Spleen (tissue), 11 donors: ENCODE measurements around the gene CCNF. TPM values are rescaled to one million over a fixed set of nuclear protein-coding genes. Genes with fewer than 3 reads are reported as not detected.
A peak's percentile ranks its signal among the peaks of the same experiment; 100 is the strongest.

Source experiments
- DNase-seq: peaks from one replicate; pipeline ENCODE4 v3.0.0-alpha.2; 2020
- H3K27ac ChIP-seq, 8 donors: fragments of 200-600 bp; sonication (generic) in 7 of 8; 1 replicate in 4 of 8; 2 replicates in 4 of 8; pipeline versions ENCODE4 v1.5.0 to v1.8.0; 2016 to 2021; ENCODE audit warnings: inconsistent platforms in 4 of 8, mild to moderate bottlenecking in 4 of 8, moderate library complexity in 1 of 8
- H3K27me3 ChIP-seq, 7 donors: fragments of 200-600 bp; sonication (generic) in 6 of 7; replicated peaks in 1 of 7; 1 replicate in 4 of 7; 2 replicates in 3 of 7; pipeline versions ENCODE4 v1.5.0 to v1.8.0; 2016 to 2021; ENCODE audit warnings: inconsistent platforms in 3 of 7, mild to moderate bottlenecking in 1 of 7
- H3K36me3 ChIP-seq, 6 donors: fragments of 200-600 bp; sonication (generic) in 5 of 6; 1 replicate in 4 of 6; 2 replicates in 2 of 6; pipeline versions ENCODE4 v1.5.0 to v1.8.0; 2016 to 2021; ENCODE audit warnings: inconsistent platforms in 2 of 6
- H3K4me1 ChIP-seq, 6 donors: fragments of 200-600 bp; sonication (generic) in 5 of 6; 1 replicate in 3 of 6; 2 replicates in 3 of 6; pipeline versions ENCODE4 v1.5.0 to v1.8.0; 2016 to 2021; ENCODE audit warnings: inconsistent platforms in 3 of 6
- H3K4me3 ChIP-seq, 8 donors: fragments of 200-600 bp; sonication (generic) in 7 of 8; 1 replicate in 4 of 8; 2 replicates in 4 of 8; pipeline versions ENCODE4 v1.5.0 to v1.8.0; 2016 to 2021; ENCODE audit warnings: inconsistent platforms in 4 of 8, mild to moderate bottlenecking in 4 of 8, moderate library complexity in 2 of 8
- H3K9me3 ChIP-seq, 8 donors: fragments of 200-600 bp; sonication (generic) in 7 of 8; 1 replicate in 4 of 8; 2 replicates in 4 of 8; pipeline versions ENCODE4 v1.5.0 to v1.8.0; 2016 to 2021; ENCODE audit warnings: inconsistent platforms in 4 of 8
- POLR2A ChIP-seq, 3 donors: fragments of 450-650 bp; IDR thresholded peaks; one replicate each; pipeline ENCODE4 v1.5.1; 2017; ENCODE audit warnings: antibody characterized with exemption in 3 of 3, mild to moderate bottlenecking in 1 of 3
- POLR2AphosphoS5 ChIP-seq, 3 donors: sonication (generic); formaldehyde crosslinking; IDR thresholded peaks; one replicate each; pipeline ENCODE4 v1.5.1; 2017; ENCODE audit warnings: antibody characterized with exemption in 3 of 3
- WGBS, 5 donors: extraction: QIAGEN DNeasy Blood & Tissue Kit in 3 of 5; methylation state at CpG; one replicate each; pipeline versions ENCODE4 v1.1.5 to v1.1.7; 2013 to 2018; 5-methylcytosine and 5-hydroxymethylcytosine counted together
- intact Hi-C: fragments of 100-400 bp; cut with DNase I; formaldehyde crosslinking; loops from one replicate; pipeline ENCODE4 v1.15.0; 2023; ENCODE audit warnings: low total_unique reads
- polyA plus RNA-seq, 3 donors: library from polyadenylated mRNA; stranded (reverse); fragments of 200-250 nt; gene quantifications; one replicate each; pipeline ENCODE4 v1.2.1, GENCODE V29; 2013
- total RNA-seq, 7 donors: library from RNA; depleted of rRNA in 3 of 7; stranded (reverse); fragments of >200 nt in 3 of 7; fragmentation: NEBNext Ultra II Directional in 4 of 7; extraction: Animal tissue kit (Norgen Biotek cat#: 25700) in 4 of 7; gene quantifications; one replicate each; pipeline versions ENCODE4 v1.1.0 to v1.2.1, GENCODE V29; 2016 to 2021
- TF ChIP-seq, protein P1 (sequence below), 11 experiments: fragments of 200-600 bp in 7 of 11; fragments of 450-650 bp in 4 of 11; sonication (generic) in 4 of 11; IDR thresholded peaks in 8 of 11; conservative IDR thresholded peaks in 3 of 11; 1 replicate in 7 of 11; 2 replicates in 4 of 11; pipeline versions ENCODE4 v1.4.0 to v1.8.0; 2016 to 2021; ENCODE audit warnings: antibody characterized with exemption in 11 of 11, inconsistent platforms in 4 of 11, mild to moderate bottlenecking in 1 of 11
- donor health status: healthy with polysubstance abuse.
- donor health status: DM: no; HTN: no; CAD: no; lungs with moderate emphysema.
- donor health status: DM: no; HTN: no; CAD: no.
- donor health status: Bipolar disorder and iron deficiency.
- donor health status: healthy.
- donor health status: DM: no; HTN: no; CAD: no.
- donor health status: DM: yes; HTN: yes; CAD: no.

CCNF gene
- total and polyA plus RNA-seq, 10 donors = 1.5 to 11.1 (median 4.7) TPM

DNA sequence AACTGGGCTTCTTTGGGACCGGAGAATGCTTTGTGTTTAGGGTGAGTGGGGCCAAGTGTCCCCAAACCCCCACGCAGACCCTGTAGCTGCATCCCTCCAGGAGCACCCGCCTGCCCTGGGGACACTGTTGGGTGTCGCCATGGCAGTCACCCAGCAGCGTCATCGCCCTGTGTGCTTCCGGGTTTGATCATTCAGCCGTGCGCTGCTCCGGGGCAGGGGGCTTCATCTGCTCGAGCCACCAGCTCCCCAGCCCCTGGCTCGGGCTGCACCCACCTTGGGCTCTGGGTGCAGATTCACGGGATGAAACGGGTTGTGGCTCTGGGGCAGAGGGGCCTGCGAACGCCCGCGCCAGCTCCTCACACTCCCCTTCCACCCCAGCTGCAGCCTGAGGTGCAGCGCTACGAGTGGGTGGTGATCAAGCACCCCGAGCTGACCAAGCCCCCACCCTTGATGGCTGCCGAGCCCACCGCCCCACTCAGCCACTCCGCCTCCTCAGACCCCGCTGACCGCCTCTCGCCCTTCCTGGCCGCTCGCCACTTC, 70.7 kb downstream of the CCNF start:
- H3K27me3 ChIP-seq = no peaks in the 10 kb centered on the region
- no peak overlapping the region for H3K27ac ChIP-seq
- H3K4me1 ChIP-seq = peaks cover 10 to 42% (median 24%) of the 10 kb centered on the region in 6 donors
- intact Hi-C loops = loop anchor here (5.0 to 10.0 kb wide), 2 partner anchors 65 to 148 kb away; no protein-coding TSS in a partner anchor
- no peak overlapping the region for H3K4me3 ChIP-seq
- WGBS, 5 donors = 91 to 94% (median 93%) methylated on average over 21 to 29 of the region's 29 CpGs
- no peak for DNase-seq
- TF ChIP-seq POLR2AphosphoS5 (IDR thresholded peaks at IDR 0.05) (no peak), POLR2A (IDR thresholded peaks at IDR 0.05) (no peak)
- TF ChIP-seq, protein P1, sequence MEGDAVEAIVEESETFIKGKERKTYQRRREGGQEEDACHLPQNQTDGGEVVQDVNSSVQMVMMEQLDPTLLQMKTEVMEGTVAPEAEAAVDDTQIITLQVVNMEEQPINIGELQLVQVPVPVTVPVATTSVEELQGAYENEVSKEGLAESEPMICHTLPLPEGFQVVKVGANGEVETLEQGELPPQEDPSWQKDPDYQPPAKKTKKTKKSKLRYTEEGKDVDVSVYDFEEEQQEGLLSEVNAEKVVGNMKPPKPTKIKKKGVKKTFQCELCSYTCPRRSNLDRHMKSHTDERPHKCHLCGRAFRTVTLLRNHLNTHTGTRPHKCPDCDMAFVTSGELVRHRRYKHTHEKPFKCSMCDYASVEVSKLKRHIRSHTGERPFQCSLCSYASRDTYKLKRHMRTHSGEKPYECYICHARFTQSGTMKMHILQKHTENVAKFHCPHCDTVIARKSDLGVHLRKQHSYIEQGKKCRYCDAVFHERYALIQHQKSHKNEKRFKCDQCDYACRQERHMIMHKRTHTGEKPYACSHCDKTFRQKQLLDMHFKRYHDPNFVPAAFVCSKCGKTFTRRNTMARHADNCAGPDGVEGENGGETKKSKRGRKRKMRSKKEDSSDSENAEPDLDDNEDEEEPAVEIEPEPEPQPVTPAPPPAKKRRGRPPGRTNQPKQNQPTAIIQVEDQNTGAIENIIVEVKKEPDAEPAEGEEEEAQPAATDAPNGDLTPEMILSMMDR (IDR thresholded peaks at IDR 0.05 in 8 of 11, conservative IDR thresholded peaks at IDR 0.05 in 3 of 11) = no peak
- H3K9me3 ChIP-seq = no peaks in the 10 kb centered on the region
- peaks cover 0 to 47% (median 17%) of the 10 kb centered on the region in 6 donors for H3K36me3 ChIP-seq

DNA sequence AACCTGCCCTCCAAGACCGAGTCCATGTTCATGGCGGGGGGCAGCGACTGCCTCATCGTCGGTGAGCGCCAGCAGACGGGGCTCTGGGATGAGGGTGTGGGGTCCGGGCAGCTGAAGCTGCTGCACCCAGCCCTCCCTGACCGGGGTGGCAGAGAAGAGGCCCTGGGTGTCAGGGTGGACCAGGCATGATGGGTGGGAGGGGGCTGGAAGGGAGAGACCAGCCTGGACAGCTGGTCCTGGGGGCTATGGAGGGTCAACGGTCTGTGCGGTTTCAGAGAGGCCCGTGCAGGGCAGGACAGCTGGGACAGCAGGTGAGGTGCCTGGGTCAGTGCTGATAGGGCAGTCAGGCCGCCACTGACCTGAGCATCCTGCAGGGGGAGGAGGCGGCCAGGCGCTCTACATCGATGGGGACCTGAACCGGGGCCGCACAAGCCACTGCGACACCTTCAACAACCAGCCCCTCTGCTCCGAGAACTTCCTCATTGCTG, 71.2 kb downstream of the CCNF start:
- Histone ChIP-seq H3K4me3 (no peak overlapping the region), H3K36me3 (peaks cover 0 to 47% (median 17%) of the 10 kb centered on the region in 6 donors), H3K9me3 (no peaks in the 10 kb centered on the region), H3K27ac (no peak overlapping the region), H3K4me1 (peaks cover 10 to 42% (median 24%) of the 10 kb centered on the region in 6 donors), H3K27me3 (no peaks in the 10 kb centered on the region)
- intact Hi-C loops = loop anchor here (5.0 kb wide), 1 partner anchor 148 kb away; no protein-coding TSS in a partner anchor
- 76 to 88% (median 86%) methylated on average over 13 to 20 of the region's 20 CpGs for WGBS, 5 donors
- DNase-seq = no peak
- TF ChIP-seq, protein P1 (IDR thresholded peaks at IDR 0.05 in 8 of 11, conservative IDR thresholded peaks at IDR 0.05 in 3 of 11) = no peak
- TF ChIP-seq POLR2AphosphoS5 (IDR thresholded peaks at IDR 0.05) = no peak
- TF ChIP-seq POLR2A (IDR thresholded peaks at IDR 0.05) = no peak

DNA sequence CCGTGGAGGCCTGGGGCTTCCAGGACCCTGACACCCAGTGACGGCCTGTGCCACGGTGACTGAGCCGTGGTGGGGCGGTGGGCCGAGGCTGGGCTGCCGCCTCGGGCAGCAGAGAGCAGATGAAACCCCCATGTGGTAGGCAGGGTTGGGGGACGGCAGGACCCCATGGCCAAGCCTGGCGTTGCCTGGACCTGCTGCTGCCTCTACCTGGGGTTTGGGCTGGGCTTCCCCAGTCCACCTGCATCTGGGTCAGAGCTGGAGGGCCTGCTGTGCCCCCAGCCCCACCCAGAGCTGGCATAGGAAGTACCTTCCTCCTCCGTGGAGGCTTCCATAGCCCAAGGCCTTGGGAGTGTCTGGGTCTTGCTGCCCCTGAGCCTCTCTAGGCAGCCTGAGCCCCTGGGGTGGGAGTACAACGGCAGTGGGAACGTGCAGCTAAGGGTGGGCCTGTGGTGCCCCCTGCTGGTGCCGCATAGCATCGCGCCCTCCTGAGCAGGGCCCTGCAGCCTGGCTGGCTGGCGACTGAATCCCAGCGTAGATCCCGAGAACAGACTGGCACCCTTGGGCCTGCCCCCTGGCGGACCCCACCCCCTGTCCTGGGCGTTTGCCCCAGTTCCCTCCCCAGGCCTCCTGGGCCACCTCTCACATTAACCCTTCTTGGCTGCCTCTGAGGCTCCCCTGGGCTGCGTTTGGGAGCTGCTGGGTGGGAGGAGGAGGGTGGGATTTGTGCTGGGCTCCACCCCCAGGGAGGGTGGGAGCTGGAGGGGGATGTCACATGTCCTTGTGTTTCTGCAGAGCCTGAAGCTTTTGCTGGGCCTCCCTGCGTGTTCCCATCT, 71.9 kb downstream of the CCNF start:
- Histone ChIP-seq H3K36me3 (peaks cover 0 to 43% (median 15%) of the 10 kb centered on the region in 6 donors), H3K9me3 (no peaks in the 10 kb centered on the region), H3K27ac (peak overlapping the region in 2 of 8 donors; percentile 0 to 32), H3K4me1 (peaks cover 10 to 46% (median 24%) of the 10 kb centered on the region in 6 donors), H3K4me3 (peak overlapping the region in 3 of 8 donors; percentile 15 to 57 (median 22)), H3K27me3 (no peaks in the 10 kb centered on the region)
- DNase-seq = peak; percentile 95
- 36 to 56% (median 40%) methylated on average over 6 to 23 of the region's 23 CpGs for WGBS, 5 donors
- intact Hi-C loops = loop anchor here (5.0 kb wide), 1 partner anchor 149 kb away; no protein-coding TSS in a partner anchor
- TF ChIP-seq POLR2A (IDR thresholded peaks at IDR 0.05) (no peak), POLR2AphosphoS5 (IDR thresholded peaks at IDR 0.05) (peak; percentile 54 to 76 (median 68))
- TF ChIP-seq, protein P1 (IDR thresholded peaks at IDR 0.05 in 8 of 11, conservative IDR thresholded peaks at IDR 0.05 in 3 of 11) = peak; percentile 96 to 100 (median 99)
